GM20431 (cell line): Measurements from ENCODE around the gene PDCD7.
"Not testable (repeated sequence)": the region's sequence is repeated elsewhere in the genome, so short reads cannot be mapped to it uniquely, and the experiment has no call there.

ENCODE experiments used
- in situ Hi-C: fragments of 300-500 bp; cut with MseI, MboI; formaldehyde crosslinking; loops from one replicate; pipeline ENCODE4 v1.15.0; 2020; ENCODE audit warnings: low sequenced_read_pairs; ENCODE audit not compliant: unreplicated experiment

PDCD7 gene

GRCh38 chr15:65079580-65079979, 54.0 kb downstream of the PDCD7 start:
- in situ Hi-C loops, result no loop called here

- in situ Hi-C loops, result no loop called here
Measured at GRCh38 chr15:65077981-65078352, 55.6 kb downstream of the PDCD7 start.

GRCh38 chr15:65077291-65077980, 56.2 kb downstream of the PDCD7 start:
- in situ Hi-C loops, result no loop called here

GRCh38 chr15:65076486-65077290, 56.9 kb downstream of the PDCD7 start, which contains the start of gene KBTBD13:
KBTBD13 (plus strand) TSS chr15:65076746; CDS start chr15:65076816, 70 bp downstream.
- in situ Hi-C loops, result no loop called here

GRCh38 chr15:65075607-65076395, 57.8 kb downstream of the PDCD7 start:
- in situ Hi-C loops, result not testable (repeated sequence)

- in situ Hi-C loops, result not testable (repeated sequence)
Measured at GRCh38 chr15:65074946-65075345, 58.7 kb downstream of the PDCD7 start.

GRCh38 chr15:65072617-65073016, 61.0 kb downstream of the PDCD7 start:
- in situ Hi-C loops, result no loop called here

- in situ Hi-C loops, result no loop called here
Measured at GRCh38 chr15:65072027-65072426, 61.6 kb downstream of the PDCD7 start.

- in situ Hi-C loops, result no loop called here
Measured at GRCh38 chr15:65071381-65071811, 62.2 kb downstream of the PDCD7 start.

- in situ Hi-C loops, result no loop called here
Measured at GRCh38 chr15:65069779-65070546, 63.6 kb downstream of the PDCD7 start.

- in situ Hi-C loops, result no loop called here
Measured at GRCh38 chr15:65069179-65069578, 64.4 kb downstream of the PDCD7 start.

GRCh38 chr15:65068403-65068788, 65.2 kb downstream of the PDCD7 start:
- in situ Hi-C loops, result no loop called here

GRCh38 chr15:65067645-65068402, 65.8 kb downstream of the PDCD7 start, which contains the start of gene RASL12:
RASL12 (minus strand) TSS chr15:65067991; CDS start chr15:65067835, 156 bp downstream.
- in situ Hi-C loops, result no loop called here
